CD4-positive, alpha-beta T cell treated with Interleukin-6 for 4 hours (primary cell): ENCODE measurements around the gene PLCB4.
A peak's percentile ranks its signal among the peaks of the same experiment; 100 is the strongest.
"Not testable (repeated sequence)": the region's sequence is repeated elsewhere in the genome, so short reads cannot be mapped to it uniquely, and the experiment has no call there.

Experiments
- DNase-seq: peaks from one replicate; pipeline ENCODE4 v3.0.0-alpha.2; 2020; ENCODE audit warnings: mixed read lengths

The PLCB4 gene

GRCh38 chr20:9144643-9145042 is 75.8 kb downstream of the PLCB4 start:
- DNase-seq, result no peak

GRCh38 chr20:9145142-9145541 is 76.3 kb downstream of the PLCB4 start:
- DNase-seq, result no peak

- DNase-seq, result no peak
These were observed 77.8 kb downstream of the PLCB4 start for GRCh38 chr20:9146649-9147048.

GRCh38 chr20:9147547-9148024 is 78.7 kb downstream of the PLCB4 start:
- DNase-seq, result no peak

- no peak for DNase-seq
These were observed 79.4 kb downstream of the PLCB4 start for GRCh38 chr20:9148291-9148690.

- no peak for DNase-seq
These were observed 80.2 kb downstream of the PLCB4 start for GRCh38 chr20:9149087-9149486.

- no peak for DNase-seq
These were observed 80.9 kb downstream of the PLCB4 start for GRCh38 chr20:9149796-9150195.

- no peak for DNase-seq
These were observed 81.8 kb downstream of the PLCB4 start for GRCh38 chr20:9150679-9151078.

GRCh38 chr20:9152139-9152538 is 83.3 kb downstream of the PLCB4 start:
- not testable (repeated sequence) for DNase-seq

- DNase-seq, result no peak
These were observed 85.7 kb downstream of the PLCB4 start for GRCh38 chr20:9154464-9155024.

GRCh38 chr20:9156529-9157280 is 87.8 kb downstream of the PLCB4 start:
- DNase-seq, result no peak

GRCh38 chr20:9160331-9160730 is 91.4 kb downstream of the PLCB4 start:
- DNase-seq, result no peak

GRCh38 chr20:9160757-9161156 is 91.9 kb downstream of the PLCB4 start:
- no peak for DNase-seq

- no peak for DNase-seq
These were observed 92.4 kb downstream of the PLCB4 start for GRCh38 chr20:9161311-9161710.

- DNase-seq, result no peak
These were observed 94.4 kb downstream of the PLCB4 start for GRCh38 chr20:9163251-9163650.

- no peak for DNase-seq
These were observed 95.1 kb downstream of the PLCB4 start for GRCh38 chr20:9163995-9164394.

GRCh38 chr20:9165261-9165660 is 96.4 kb downstream of the PLCB4 start:
- DNase-seq, result no peak

- no peak for DNase-seq
These were observed 97.4 kb downstream of the PLCB4 start for GRCh38 chr20:9166153-9166780.

- DNase-seq, result no peak
These were observed 100.5 kb downstream of the PLCB4 start for GRCh38 chr20:9169409-9169808.

GRCh38 chr20:9172851-9173250 is 104.0 kb downstream of the PLCB4 start:
- peak; percentile 1 for DNase-seq

- DNase-seq, result no peak
These were observed 108.4 kb downstream of the PLCB4 start for GRCh38 chr20:9177278-9177677.

- DNase-seq, result no peak
These were observed 110.4 kb downstream of the PLCB4 start for GRCh38 chr20:9179193-9179802.

GRCh38 chr20:9179867-9180266 is 111.0 kb downstream of the PLCB4 start:
- DNase-seq, result no peak
